Vagina (tissue), 2 donors: ENCODE data around the gene NEK6. TPM values are rescaled to one million over a fixed set of nuclear protein-coding genes. Genes with fewer than 3 reads are reported as not detected.

Experiments used
- DNase-seq, 2 donors: peaks; one replicate each; pipeline ENCODE4 v3.0.0-alpha.2; 2017; ENCODE audit errors: extremely low spot score in 2 of 2
- H3K27ac ChIP-seq: fragments of 200-600 bp; sonication (generic); one replicate; pipeline ENCODE4 v1.5.1; 2019
- H3K27me3 ChIP-seq: fragments of 200-600 bp; sonication (generic); one replicate; pipeline ENCODE4 v1.5.1; 2019
- H3K36me3 ChIP-seq, 2 donors: fragments of 200-600 bp; sonication (generic); one replicate each; pipeline ENCODE4 v1.5.1; 2017 to 2019
- H3K4me1 ChIP-seq: fragments of 200-600 bp; sonication (generic); one replicate; pipeline ENCODE4 v1.5.1; 2019
- H3K4me3 ChIP-seq, 2 donors: fragments of 200-600 bp; sonication (generic); 1 replicate in 1 of 2; 2 replicates in 1 of 2; pipeline ENCODE4 v1.5.1; 2016 to 2019
- H3K9me3 ChIP-seq: fragments of 200-600 bp; sonication (generic); one replicate; pipeline ENCODE4 v1.5.1; 2019
- POLR2A ChIP-seq, 2 donors: fragments of 450-650 bp; IDR thresholded peaks; one replicate each; pipeline ENCODE4 v1.6.1; 2017; ENCODE audit warnings: antibody characterized with exemption in 2 of 2, mild to moderate bottlenecking in 2 of 2, moderate library complexity in 2 of 2
- POLR2AphosphoS5 ChIP-seq, 2 donors: sonication (generic); formaldehyde crosslinking; IDR thresholded peaks; one replicate each; pipeline ENCODE4 v1.9.0; 2017; ENCODE audit warnings: antibody characterized with exemption in 2 of 2, mild to moderate bottlenecking in 2 of 2, low read depth in 1 of 2; ENCODE audit not compliant: insufficient read depth in 1 of 2
- intact Hi-C: fragments of 100-400 bp; cut with DNase I; formaldehyde crosslinking; loops from one replicate; pipeline ENCODE4 v1.15.1; 2023
- total RNA-seq: library from RNA; depleted of rRNA; stranded (reverse); fragments of >200 nt; gene quantifications from one replicate; pipeline ENCODE4 v1.2.3, GENCODE V29; 2016
- TF ChIP-seq, protein P1 (sequence below), 3 experiments: fragments of 450-650 bp in 2 of 3; fragments of 200-600 bp in 1 of 3; sonication (generic) in 1 of 3; IDR thresholded peaks; one replicate each; pipeline ENCODE4 v1.5.1; 2017 to 2019; ENCODE audit warnings: antibody characterized with exemption in 3 of 3, mild to moderate bottlenecking in 2 of 3, moderate library complexity in 2 of 3

Gene NEK6
- total RNA-seq, 1 donor from 2014 or later, result 44.4 TPM

DNA sequence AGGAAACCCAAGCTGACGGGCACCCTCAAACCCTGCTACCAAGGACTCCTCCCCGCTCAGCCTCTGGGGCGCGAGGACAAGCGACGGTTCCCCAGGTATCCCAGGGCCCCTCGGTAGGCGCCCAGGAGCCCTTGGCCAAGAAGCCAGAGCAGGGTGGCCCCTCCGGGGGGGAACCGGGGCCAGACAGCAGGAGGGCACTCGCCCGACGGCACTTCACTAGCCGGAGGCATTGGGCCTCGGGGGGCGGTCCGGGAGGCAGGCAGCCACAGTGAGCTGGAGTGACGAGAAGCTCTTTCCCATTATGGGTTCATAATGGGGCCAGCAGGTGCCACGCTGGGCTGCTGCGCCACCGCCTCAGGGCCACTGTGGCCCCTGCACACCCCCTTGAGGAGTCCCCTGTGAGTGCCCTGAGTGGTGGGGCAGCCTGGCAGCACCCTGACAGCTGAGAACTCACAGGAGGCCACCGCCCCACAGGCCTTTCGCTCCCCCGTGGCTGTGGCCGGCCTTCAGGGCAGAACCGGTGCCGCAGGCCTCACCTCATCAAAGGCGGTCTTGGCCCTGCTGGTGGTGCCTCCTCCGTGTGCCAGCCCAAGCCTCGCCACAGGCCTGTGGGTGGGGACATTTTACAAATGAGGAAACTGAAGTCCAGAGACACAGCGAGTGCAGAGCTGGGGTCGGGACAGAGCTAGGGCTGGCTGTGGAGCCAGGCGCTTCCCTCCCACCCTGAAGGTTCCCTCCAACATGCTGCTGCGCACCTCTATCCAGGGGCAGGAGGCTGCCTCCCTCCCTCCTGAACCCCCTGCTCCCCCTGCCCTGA is 88.8 kb downstream of the NEK6 start:
- H3K4me1 ChIP-seq, result peaks cover 18% of the 10 kb centered on the region
- intact Hi-C loops, result no loop called here
- peaks cover 0 to 57% of the 10 kb centered on the region in 2 donors for H3K36me3 ChIP-seq
- H3K27ac ChIP-seq, result no peak overlapping the region
- no peaks in the 10 kb centered on the region for H3K9me3 ChIP-seq
- TF ChIP-seq, protein P1, sequence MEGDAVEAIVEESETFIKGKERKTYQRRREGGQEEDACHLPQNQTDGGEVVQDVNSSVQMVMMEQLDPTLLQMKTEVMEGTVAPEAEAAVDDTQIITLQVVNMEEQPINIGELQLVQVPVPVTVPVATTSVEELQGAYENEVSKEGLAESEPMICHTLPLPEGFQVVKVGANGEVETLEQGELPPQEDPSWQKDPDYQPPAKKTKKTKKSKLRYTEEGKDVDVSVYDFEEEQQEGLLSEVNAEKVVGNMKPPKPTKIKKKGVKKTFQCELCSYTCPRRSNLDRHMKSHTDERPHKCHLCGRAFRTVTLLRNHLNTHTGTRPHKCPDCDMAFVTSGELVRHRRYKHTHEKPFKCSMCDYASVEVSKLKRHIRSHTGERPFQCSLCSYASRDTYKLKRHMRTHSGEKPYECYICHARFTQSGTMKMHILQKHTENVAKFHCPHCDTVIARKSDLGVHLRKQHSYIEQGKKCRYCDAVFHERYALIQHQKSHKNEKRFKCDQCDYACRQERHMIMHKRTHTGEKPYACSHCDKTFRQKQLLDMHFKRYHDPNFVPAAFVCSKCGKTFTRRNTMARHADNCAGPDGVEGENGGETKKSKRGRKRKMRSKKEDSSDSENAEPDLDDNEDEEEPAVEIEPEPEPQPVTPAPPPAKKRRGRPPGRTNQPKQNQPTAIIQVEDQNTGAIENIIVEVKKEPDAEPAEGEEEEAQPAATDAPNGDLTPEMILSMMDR (IDR thresholded peaks at IDR 0.05), result no peak
- TF ChIP-seq POLR2AphosphoS5 (IDR thresholded peaks at IDR 0.05; ENCODE audit: insufficient read depth in 1 of 2, low read depth in 1 of 2) (no peak), POLR2A (IDR thresholded peaks at IDR 0.05) (no peak)
- no peaks in the 10 kb centered on the region for H3K27me3 ChIP-seq
- no peak overlapping the region for H3K4me3 ChIP-seq
- no peak for DNase-seq

DNA sequence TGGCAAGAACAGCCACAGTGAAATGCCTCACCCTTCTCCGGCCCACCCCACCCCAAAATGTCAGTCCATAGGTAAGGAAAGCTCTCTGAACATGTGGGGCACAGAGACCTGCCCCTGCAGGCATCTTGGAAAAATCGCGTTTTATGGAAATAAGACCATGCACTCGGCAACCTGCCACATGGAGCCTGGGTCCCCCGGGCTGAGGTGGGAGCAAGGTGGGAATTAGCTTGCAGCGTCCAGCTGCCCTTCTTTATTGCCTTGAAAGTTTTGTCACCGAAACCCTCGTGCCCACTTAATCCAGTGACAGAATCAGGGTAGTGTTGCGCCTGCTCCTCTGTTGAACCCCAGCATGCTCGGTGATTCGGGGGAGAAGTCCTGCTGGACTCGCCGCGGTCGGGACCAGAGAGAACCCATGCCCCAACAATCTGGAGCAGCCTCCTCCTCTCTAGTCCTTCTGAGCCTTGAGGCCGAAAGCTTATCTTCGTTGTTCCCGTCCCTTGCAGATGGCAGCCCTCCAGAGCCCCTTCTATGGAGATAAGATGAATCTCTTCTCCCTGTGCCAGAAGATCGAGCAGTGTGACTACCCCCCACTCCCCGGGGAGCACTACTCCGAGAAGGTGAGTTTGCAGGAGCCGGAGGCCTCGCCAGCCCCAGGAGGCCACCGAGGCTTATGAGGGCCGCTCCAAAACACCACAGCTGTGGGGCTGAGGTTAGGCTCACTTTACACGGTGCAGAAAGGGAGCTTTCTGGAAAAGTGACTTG is 89.6 kb downstream of the NEK6 start:
- no peaks in the 10 kb centered on the region for H3K27me3 ChIP-seq
- H3K9me3 ChIP-seq, result no peaks in the 10 kb centered on the region
- no peak overlapping the region for H3K27ac ChIP-seq
- TF ChIP-seq POLR2A (IDR thresholded peaks at IDR 0.05) (no peak), POLR2AphosphoS5 (IDR thresholded peaks at IDR 0.05; ENCODE audit: insufficient read depth in 1 of 2, low read depth in 1 of 2) (no peak)
- TF ChIP-seq, protein P1 (IDR thresholded peaks at IDR 0.05), result no peak
- intact Hi-C loops, result no loop called here
- H3K4me1 ChIP-seq, result peaks cover 15% of the 10 kb centered on the region
- peaks cover 0 to 66% of the 10 kb centered on the region in 2 donors for H3K36me3 ChIP-seq
- no peak overlapping the region for H3K4me3 ChIP-seq
- no peak for DNase-seq

DNA sequence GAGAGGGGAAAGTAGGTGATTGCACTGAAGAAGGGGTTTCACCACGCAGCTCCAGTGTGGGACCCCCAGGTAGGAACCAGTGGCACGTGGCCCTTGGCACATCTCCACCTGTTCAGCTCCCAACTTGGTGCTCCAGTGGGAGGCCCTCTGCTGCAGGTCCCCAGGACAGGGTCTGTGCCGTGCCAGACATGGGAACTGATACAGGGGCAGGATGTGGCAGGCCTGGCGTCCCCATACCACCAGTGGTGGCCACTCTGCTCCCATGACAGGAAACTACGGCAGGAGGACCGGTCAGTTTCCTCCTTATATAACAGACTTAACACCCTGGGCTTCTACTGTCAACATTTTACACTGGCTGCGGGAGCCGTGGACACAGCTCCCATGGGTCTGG is 90.2 kb downstream of the NEK6 start:
- TF ChIP-seq POLR2AphosphoS5 (IDR thresholded peaks at IDR 0.05; ENCODE audit: insufficient read depth in 1 of 2, low read depth in 1 of 2), result no peak
- TF ChIP-seq, protein P1 (IDR thresholded peaks at IDR 0.05), result no peak
- no peak for TF ChIP-seq POLR2A (IDR thresholded peaks at IDR 0.05)
- intact Hi-C loops, result no loop called here
- peaks cover 0 to 71% of the 10 kb centered on the region in 2 donors for H3K36me3 ChIP-seq
- H3K4me1 ChIP-seq, result peaks cover 9% of the 10 kb centered on the region
- H3K4me3 ChIP-seq, result no peak overlapping the region
- no peaks in the 10 kb centered on the region for H3K9me3 ChIP-seq
- DNase-seq, result no peak
- no peak overlapping the region for H3K27ac ChIP-seq
- no peaks in the 10 kb centered on the region for H3K27me3 ChIP-seq

DNA sequence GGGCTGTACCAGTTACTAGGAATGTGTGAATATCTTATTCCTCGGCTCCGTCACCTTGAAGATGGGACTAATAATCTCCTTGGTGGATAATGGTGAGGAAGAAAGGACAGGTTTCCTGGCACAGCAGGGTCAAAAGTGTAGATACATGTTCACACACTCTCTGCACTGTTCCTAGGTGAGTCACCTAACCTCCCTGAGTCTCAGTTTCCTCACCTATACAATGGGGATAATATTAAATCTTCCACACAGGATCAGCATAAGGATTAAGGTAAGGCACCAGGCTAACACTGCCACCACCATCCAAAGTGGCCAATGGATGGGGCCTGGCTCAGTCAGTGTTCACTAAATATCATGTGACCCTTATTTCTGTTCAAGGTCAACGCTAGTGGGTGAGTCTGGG is 90.6 kb downstream of the NEK6 start:
- no peaks in the 10 kb centered on the region for H3K27me3 ChIP-seq
- DNase-seq, result no peak
- peaks cover 0 to 75% of the 10 kb centered on the region in 2 donors for H3K36me3 ChIP-seq
- peaks cover 5% of the 10 kb centered on the region for H3K4me1 ChIP-seq
- H3K4me3 ChIP-seq, result no peak overlapping the region
- H3K27ac ChIP-seq, result no peak overlapping the region
- intact Hi-C loops, result no loop called here
- H3K9me3 ChIP-seq, result no peaks in the 10 kb centered on the region
- TF ChIP-seq POLR2AphosphoS5 (IDR thresholded peaks at IDR 0.05; ENCODE audit: insufficient read depth in 1 of 2, low read depth in 1 of 2), result no peak
- TF ChIP-seq POLR2A (IDR thresholded peaks at IDR 0.05), result no peak
- TF ChIP-seq, protein P1 (IDR thresholded peaks at IDR 0.05), result no peak
